ENCODE measurements around the gene CCT6B. TPM values are rescaled to one million over a fixed set of nuclear protein-coding genes. Genes with fewer than 3 reads are reported as not detected.

Gene CCT6B
- total and polyA plus RNA-seq, 2 of the 4 experiments (the other 2 are of a cell fraction) = 0.72 to 1.1 TPM

DNA sequence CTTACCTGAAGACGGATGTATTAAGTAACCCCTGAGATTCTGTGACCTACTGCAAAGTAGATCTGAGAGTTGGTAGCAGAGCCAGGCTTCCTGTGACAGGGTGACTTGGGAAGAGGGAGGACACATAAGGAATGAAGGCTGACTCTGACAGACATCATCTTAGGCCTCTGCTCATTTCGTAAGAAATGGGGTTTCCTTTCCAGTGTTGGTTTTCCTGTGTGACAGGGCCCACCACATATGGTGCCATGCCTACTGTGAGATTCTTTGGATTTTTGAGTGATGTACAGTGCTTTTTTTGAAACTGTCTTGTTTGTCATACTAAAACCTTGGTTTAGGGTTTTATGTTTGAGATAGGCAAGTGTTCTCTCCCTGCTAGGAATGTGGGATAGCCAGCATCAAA is 31.8 kb upstream of the CCT6B start:
- ChIA-PET CTCF (no interaction called here), POLR2A (ENCODE audit: unreplicated experiment) (no interaction called here)
- Histone ChIP-seq H3K27ac (ENCODE audit: insufficient read depth, low read length) (no peak overlapping the region), H3K27me3 (ENCODE audit: control insufficient read depth, insufficient read depth, low read length) (no peaks in the 10 kb centered on the region), H3K14ac (replicated peaks; ENCODE audit: low read depth, low read length) (no peak overlapping the region), H3K4ac (ENCODE audit: low read depth, low read length) (no peak overlapping the region), H3K36me3 (ENCODE audit: control insufficient read depth, insufficient read depth, low read length) (peaks cover 45% of the 10 kb centered on the region), H4K8ac (ENCODE audit: low read depth in 2 of 2, low read length in 2 of 2) (no peak overlapping the region), H2AK5ac (ENCODE audit: low read depth, low read length) (no peak overlapping the region), H4K5ac (ENCODE audit: low read depth, low read length) (no peak overlapping the region), H4K20me1 (ENCODE audit: insufficient read depth, low read length) (no peaks in the 10 kb centered on the region), H2BK120ac (ENCODE audit: low read depth, low read length) (no peak overlapping the region), H2BK20ac (ENCODE audit: low read depth, low read length) (no peak overlapping the region), H2BK5ac (ENCODE audit: low read depth, low read length, poor library complexity, severe bottlenecking) (no peak overlapping the region), H3K4me1 (ENCODE audit: control insufficient read depth, insufficient read depth, low read length) (peaks cover 13% of the 10 kb centered on the region), H3K18ac (ENCODE audit: low read depth, low read length) (no peak overlapping the region), H3K9ac (ENCODE audit: low read depth, low read length) (no peak overlapping the region), H3K4me2 (ENCODE audit: low read depth, low read length) (no peak overlapping the region), H4K91ac (ENCODE audit: insufficient read depth, low read depth, low read length) (no peak overlapping the region), H3K9me1 (ENCODE audit: insufficient read depth, low read length) (peaks cover 14% of the 10 kb centered on the region), H2AFZ (replicated peaks; ENCODE audit: low read length, poor library complexity) (no peak overlapping the region), H3K4me3 (ENCODE audit: insufficient read depth, low read depth, low read length) (no peak overlapping the region), H2BK15ac (ENCODE audit: low read depth, low read length) (no peak overlapping the region), H3K9me3 (ENCODE audit: control insufficient read depth, insufficient read depth, low read length) (no peaks in the 10 kb centered on the region), H3K23ac (ENCODE audit: low read depth, low read length) (no peak overlapping the region), H2AK9ac (replicated peaks; ENCODE audit: low read depth, low read length, poor library complexity) (no peak overlapping the region), H3K79me1 (ENCODE audit: low read depth in 1 of 2, low read length in 2 of 2) (peaks cover 7 to 13% of the 10 kb centered on the region in 2 experiments; a peak in 3 of 4 replicates), H3K56ac (ENCODE audit: extremely low read depth, insufficient read depth, low read length) (no peak overlapping the region)
- dilution Hi-C loops (cut with HindIII; ENCODE audit: low sequenced_read_pairs, unreplicated experiment) = no loop called here
- in situ Hi-C loops (cut with MboI; ENCODE audit: low sequenced_read_pairs) = loop anchor here (25.0 kb wide), 1 partner anchor 594 kb away; the partner anchor contains the start of genes AP2B1 and PEX12
- no peak for ATAC-seq (ENCODE audit: low read depth)
- intact Hi-C loops (cut with micrococcal nuclease) = loop anchor here (10.0 kb wide), 1 partner anchor 552 kb away; no protein-coding TSS in a partner anchor
- no CpG with 5 or more reads among the region's 2 CpGs for WGBS, 2 experiments (ENCODE audit: extremely low coverage in 2 of 2, insufficient read length in 1 of 2)
- no peak for TF ChIP-seq SMC3 (IDR thresholded peaks at IDR 0.05; ENCODE audit: low read depth, low read length)
- no peak for TF ChIP-seq RAD21 (IDR thresholded peaks at IDR 0.05; ENCODE audit: low read length)
- TF ChIP-seq MAFK (IDR thresholded peaks at IDR 0.05; ENCODE audit: low read depth, low read length) = no peak
- TF ChIP-seq POLR2A (IDR thresholded peaks at IDR 0.05; ENCODE audit: low read depth, low read length) = no peak
- TF ChIP-seq CEBPB (IDR thresholded peaks at IDR 0.05; ENCODE audit: low read depth, low read length) = no peak
- TF ChIP-seq, protein P1, sequence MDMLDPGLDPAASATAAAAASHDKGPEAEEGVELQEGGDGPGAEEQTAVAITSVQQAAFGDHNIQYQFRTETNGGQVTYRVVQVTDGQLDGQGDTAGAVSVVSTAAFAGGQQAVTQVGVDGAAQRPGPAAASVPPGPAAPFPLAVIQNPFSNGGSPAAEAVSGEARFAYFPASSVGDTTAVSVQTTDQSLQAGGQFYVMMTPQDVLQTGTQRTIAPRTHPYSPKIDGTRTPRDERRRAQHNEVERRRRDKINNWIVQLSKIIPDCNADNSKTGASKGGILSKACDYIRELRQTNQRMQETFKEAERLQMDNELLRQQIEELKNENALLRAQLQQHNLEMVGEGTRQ (IDR thresholded peaks at IDR 0.05; ENCODE audit: low read depth, low read length) = no peak
- TF ChIP-seq, protein P2, sequence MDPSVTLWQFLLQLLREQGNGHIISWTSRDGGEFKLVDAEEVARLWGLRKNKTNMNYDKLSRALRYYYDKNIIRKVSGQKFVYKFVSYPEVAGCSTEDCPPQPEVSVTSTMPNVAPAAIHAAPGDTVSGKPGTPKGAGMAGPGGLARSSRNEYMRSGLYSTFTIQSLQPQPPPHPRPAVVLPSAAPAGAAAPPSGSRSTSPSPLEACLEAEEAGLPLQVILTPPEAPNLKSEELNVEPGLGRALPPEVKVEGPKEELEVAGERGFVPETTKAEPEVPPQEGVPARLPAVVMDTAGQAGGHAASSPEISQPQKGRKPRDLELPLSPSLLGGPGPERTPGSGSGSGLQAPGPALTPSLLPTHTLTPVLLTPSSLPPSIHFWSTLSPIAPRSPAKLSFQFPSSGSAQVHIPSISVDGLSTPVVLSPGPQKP (IDR thresholded peaks at IDR 0.05; ENCODE audit: borderline replicate concordance, low read depth, low read length) = no peak
- TF ChIP-seq CHD1 (IDR thresholded peaks at IDR 0.05; ENCODE audit: low read depth, low read length) = no peak
- BruUV-seq (replicated peaks) = no TSS peak
- DNase-seq = no peak

Measured in IMR-90 (cell line).